Caco-2 (cell line): ENCODE measurements around the gene IL32. TPM values are rescaled to one million over a fixed set of nuclear protein-coding genes. Genes with fewer than 3 reads are reported as not detected.
"Not testable (repeated sequence)": the region's sequence is repeated elsewhere in the genome, so short reads cannot be mapped to it uniquely, and the experiment has no call there.

ENCODE experiments used
- BruUV-seq: library from RNA; stranded (reverse); fragments of 400-500 nt; replicated peaks from 2 replicates; lab custom pipeline; 2021; lab: Mats Ljungman, UMichigan
- CTCF ChIA-PET: fragments of 300-600 bp; sonication (Branson Sonifier 250); formaldehyde crosslinking; loops from one replicate; lab custom pipeline; 2022; ENCODE audit warnings: antibody characterized with exemption; lab: Charles Lee
- POLR2A ChIA-PET: fragments of 300-600 bp; sonication (Branson Sonifier 250); formaldehyde crosslinking; loops from one replicate; lab custom pipeline; 2022; ENCODE audit warnings: antibody characterized with exemption; lab: Charles Lee
- DNase-seq, 2 experiments: peaks; one replicate each; pipeline versions ENCODE4 v3.0.0 to v3.0.0-alpha.2; 2020 to 2022
- H3K27me3 ChIP-seq: replicated peaks from 2 replicates; pipeline ENCODE4 v1.6.0; 2011; ENCODE audit warnings: low read length; ENCODE audit not compliant: control insufficient read depth, insufficient read depth
- H3K36me3 ChIP-seq: 2 replicates; pipeline ENCODE4 v1.5.1; 2011; ENCODE audit warnings: low read length; ENCODE audit not compliant: control insufficient read depth, insufficient read depth
- H3K4me1 ChIP-seq: fragments of 250-450 bp; sonication (Bioruptor Pico); 2 replicates; pipeline ENCODE4 v1.5.1; 2020; ENCODE audit warnings: mild to moderate bottlenecking
- H3K4me3 ChIP-seq: 2 replicates; pipeline ENCODE4 v1.5.1; 2011; ENCODE audit warnings: low read depth, mild to moderate bottlenecking, control low read depth, low read length
- H3K9me3 ChIP-seq: fragments of 250-450 bp; sonication (Bioruptor Pico); 2 replicates; pipeline ENCODE4 v1.5.1; 2020; ENCODE audit warnings: mild to moderate bottlenecking, moderate library complexity
- H3K27ac Mint-ChIP-seq: one replicate; pipeline ENCODE4 v1.8.0; 2022; ENCODE audit warnings: mixed read lengths; ENCODE audit not compliant: unreplicated experiment
- H3K27me3 Mint-ChIP-seq: one replicate; pipeline ENCODE4 v1.8.0; 2022; ENCODE audit warnings: mixed read lengths; ENCODE audit not compliant: insufficient read depth, unreplicated experiment
- H3K36me3 Mint-ChIP-seq: one replicate; pipeline ENCODE4 v1.8.0; 2022; ENCODE audit warnings: mild to moderate bottlenecking, mixed read lengths; ENCODE audit not compliant: insufficient read depth, unreplicated experiment
- H3K4me1 Mint-ChIP-seq: one replicate; pipeline ENCODE4 v1.8.0; 2022; ENCODE audit warnings: low read depth, mixed read lengths; ENCODE audit not compliant: unreplicated experiment
- H3K4me3 Mint-ChIP-seq: one replicate; pipeline ENCODE4 v1.8.0; 2022; ENCODE audit warnings: mild to moderate bottlenecking, moderate library complexity, mixed read lengths; ENCODE audit not compliant: unreplicated experiment
- H3K9me3 Mint-ChIP-seq: one replicate; pipeline ENCODE4 v1.8.0; 2022; ENCODE audit warnings: mixed read lengths; ENCODE audit not compliant: unreplicated experiment
- intact Hi-C: fragments of 100-400 bp; cut with micrococcal nuclease; formaldehyde crosslinking; loops from one replicate; pipeline ENCODE4 v1.10.0; 2022; ENCODE audit not compliant: unreplicated experiment
- total RNA-seq: library from RNA; stranded (reverse); gene quantifications from 2 replicates; pipeline ENCODE4 v1.2.3, GENCODE V29; 2022
- TF ChIP-seq, protein P1 (sequence below), 2 experiments: fragments of 200-600 bp in 1 of 2; IDR thresholded peaks; 1 replicate in 1 of 2; 2 replicates in 1 of 2; pipeline versions ENCODE4 v1.5.1 to v1.8.0; 2011 to 2022; ENCODE audit warnings: antibody characterized with exemption in 1 of 2, control low read depth in 1 of 2, inconsistent platforms in 1 of 2, low read depth in 1 of 2, low read length in 1 of 2, mild to moderate bottlenecking in 1 of 2, moderate library complexity in 1 of 2; ENCODE audit not compliant: insufficient read depth in 1 of 2, severe bottlenecking in 1 of 2, unreplicated experiment in 1 of 2

IL32 gene
- total RNA-seq, 1 experiment from 2014 or later: 149 TPM

DNA sequence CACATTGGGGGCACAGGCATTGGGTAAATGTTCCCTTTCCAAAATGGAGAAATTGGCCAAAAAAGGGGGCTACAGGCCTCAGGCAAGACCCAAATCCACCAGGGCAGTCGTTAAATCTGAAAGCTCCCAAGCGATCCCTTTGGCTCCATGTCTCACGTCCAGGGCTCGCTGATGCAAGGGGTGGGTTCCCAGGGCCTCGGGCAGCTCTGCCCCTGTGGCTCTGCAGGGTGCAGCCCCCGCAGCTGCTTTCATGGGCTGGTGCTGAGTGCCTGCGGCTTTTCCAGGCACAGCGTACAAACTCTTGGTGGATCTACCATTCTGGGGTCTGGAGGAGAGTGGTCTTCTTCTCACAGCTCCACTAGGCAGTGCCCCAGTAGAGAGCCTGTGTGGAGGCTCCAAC, 18.0 kb downstream of the IL32 start:
- H3K27ac Mint-ChIP-seq, BruUV-seq, POLR2A ChIA-PET, H3K27me3 Mint-ChIP-seq, DNase-seq, H3K4me1 Mint-ChIP-seq, H3K4me3 Mint-ChIP-seq, H3K27me3 ChIP-seq, intact Hi-C loops, CTCF ChIA-PET, H3K36me3 ChIP-seq, H3K36me3 Mint-ChIP-seq, H3K4me3 ChIP-seq, H3K9me3 Mint-ChIP-seq, H3K9me3 ChIP-seq: not testable (repeated sequence)
- peaks cover 10% of the 10 kb centered on the region for H3K4me1 ChIP-seq

DNA sequence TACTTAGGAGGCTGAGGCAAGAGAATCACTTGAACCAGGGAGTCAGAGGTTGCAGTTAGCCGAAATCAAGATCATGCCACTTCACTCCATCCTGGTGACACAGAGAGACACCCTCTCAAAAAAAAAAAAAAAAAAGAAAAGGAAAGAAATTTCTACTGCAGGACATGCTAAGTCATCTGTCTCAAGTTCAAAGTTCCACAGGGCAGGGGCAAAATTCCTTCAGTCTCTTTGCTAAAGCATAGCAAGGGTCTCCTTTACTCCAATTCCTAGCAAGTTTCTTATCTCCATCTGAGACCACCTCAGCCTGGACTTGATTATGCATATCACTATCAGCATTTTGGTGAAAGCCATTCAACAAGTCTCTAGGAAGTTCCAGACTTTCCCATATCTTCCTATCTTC, 19.1 kb downstream of the IL32 start:
- Histone ChIP-seq H3K4me3 (no peak overlapping the region), H3K27me3 (no peaks in the 10 kb centered on the region), H3K9me3 (no peaks in the 10 kb centered on the region), H3K4me1 (peaks cover 10% of the 10 kb centered on the region), H3K36me3 (no peaks in the 10 kb centered on the region)
- Mint-ChIP-seq H3K4me3 (no peak overlapping the region), H3K9me3 (no peaks in the 10 kb centered on the region), H3K27me3 (peaks cover 4% of the 10 kb centered on the region), H3K4me1 (no peaks in the 10 kb centered on the region), H3K36me3 (no peaks in the 10 kb centered on the region), H3K27ac (no peak overlapping the region)
- CTCF ChIA-PET: no interaction called here
- POLR2A ChIA-PET: no interaction called here
- TF ChIP-seq, protein P1, sequence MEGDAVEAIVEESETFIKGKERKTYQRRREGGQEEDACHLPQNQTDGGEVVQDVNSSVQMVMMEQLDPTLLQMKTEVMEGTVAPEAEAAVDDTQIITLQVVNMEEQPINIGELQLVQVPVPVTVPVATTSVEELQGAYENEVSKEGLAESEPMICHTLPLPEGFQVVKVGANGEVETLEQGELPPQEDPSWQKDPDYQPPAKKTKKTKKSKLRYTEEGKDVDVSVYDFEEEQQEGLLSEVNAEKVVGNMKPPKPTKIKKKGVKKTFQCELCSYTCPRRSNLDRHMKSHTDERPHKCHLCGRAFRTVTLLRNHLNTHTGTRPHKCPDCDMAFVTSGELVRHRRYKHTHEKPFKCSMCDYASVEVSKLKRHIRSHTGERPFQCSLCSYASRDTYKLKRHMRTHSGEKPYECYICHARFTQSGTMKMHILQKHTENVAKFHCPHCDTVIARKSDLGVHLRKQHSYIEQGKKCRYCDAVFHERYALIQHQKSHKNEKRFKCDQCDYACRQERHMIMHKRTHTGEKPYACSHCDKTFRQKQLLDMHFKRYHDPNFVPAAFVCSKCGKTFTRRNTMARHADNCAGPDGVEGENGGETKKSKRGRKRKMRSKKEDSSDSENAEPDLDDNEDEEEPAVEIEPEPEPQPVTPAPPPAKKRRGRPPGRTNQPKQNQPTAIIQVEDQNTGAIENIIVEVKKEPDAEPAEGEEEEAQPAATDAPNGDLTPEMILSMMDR (IDR thresholded peaks at IDR 0.05; ENCODE audit: insufficient read depth in 1 of 2, low read depth in 1 of 2, low read length in 1 of 2, severe bottlenecking in 1 of 2, unreplicated experiment in 1 of 2): no peak
- intact Hi-C loops: no loop called here
- no peak for DNase-seq
- no TSS peak for BruUV-seq

DNA sequence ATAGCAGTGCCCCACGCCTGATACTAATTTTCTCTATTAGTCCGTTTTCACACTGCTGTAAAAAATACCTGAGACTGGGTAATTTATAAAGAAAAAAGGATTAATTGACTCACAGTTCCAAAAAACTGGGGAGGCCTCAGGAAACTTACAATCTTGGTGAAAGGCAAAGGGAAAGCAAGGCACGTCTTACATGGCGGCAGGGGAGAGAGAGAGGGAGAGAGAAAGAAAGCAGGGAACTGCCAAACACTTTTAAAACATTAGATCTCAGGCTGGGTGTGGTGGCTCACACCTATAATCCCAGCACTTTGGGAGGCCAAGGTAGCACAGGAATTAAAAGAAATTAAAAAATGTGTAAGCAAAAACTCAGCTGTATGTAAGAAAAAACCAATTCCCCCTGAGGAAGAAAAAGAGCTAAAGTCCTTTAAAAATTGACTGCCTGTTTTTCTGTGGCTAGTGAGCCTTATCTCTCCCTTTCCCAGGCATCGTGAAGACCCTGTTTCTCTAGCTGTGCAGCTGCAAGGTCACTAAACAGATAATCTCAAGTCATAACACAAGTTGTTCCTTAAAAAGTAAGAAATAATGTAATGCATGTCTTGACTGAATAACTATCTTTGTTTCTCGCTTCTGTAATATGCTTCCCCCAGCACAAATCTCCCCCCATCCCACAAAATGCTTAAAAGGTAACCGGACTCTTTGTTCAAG, 19.7 kb downstream of the IL32 start:
- H3K9me3 ChIP-seq: no peaks in the 10 kb centered on the region
- no peaks in the 10 kb centered on the region for H3K9me3 Mint-ChIP-seq
- H3K4me3 ChIP-seq: no peak overlapping the region
- no peak for DNase-seq
- ChIA-PET CTCF (no interaction called here), POLR2A (interaction anchor here (0.5 kb wide), 1 partner anchor 40 kb away, joined by 3 read pairs; no protein-coding TSS in a partner anchor)
- H3K4me1 ChIP-seq: peaks cover 10% of the 10 kb centered on the region
- no TSS peak for BruUV-seq
- no peaks in the 10 kb centered on the region for H3K36me3 ChIP-seq
- no peak overlapping the region for H3K27ac Mint-ChIP-seq
- TF ChIP-seq, protein P1 (IDR thresholded peaks at IDR 0.05; ENCODE audit: insufficient read depth in 1 of 2, low read depth in 1 of 2, low read length in 1 of 2, severe bottlenecking in 1 of 2, unreplicated experiment in 1 of 2): no peak
- no peaks in the 10 kb centered on the region for H3K27me3 ChIP-seq
- intact Hi-C loops: no loop called here
- no peak overlapping the region for H3K4me3 Mint-ChIP-seq
- no peaks in the 10 kb centered on the region for H3K36me3 Mint-ChIP-seq
- H3K4me1 Mint-ChIP-seq: no peaks in the 10 kb centered on the region
- H3K27me3 Mint-ChIP-seq: no peaks in the 10 kb centered on the region
